ENCODE data around the gene KCTD6.
"Not testable (repeated sequence)": the region's sequence is repeated elsewhere in the genome, so short reads cannot be mapped to it uniquely, and the experiment has no call there.

KCTD6 gene

GRCh38 chr3:58527440-58527839 lies 35.5 kb downstream of the KCTD6 start:
- DNase-seq, result not testable (repeated sequence)

- no peak for DNase-seq
These were observed 36.7 kb downstream of the KCTD6 start for GRCh38 chr3:58528629-58529028.

GRCh38 chr3:58529516-58530353 lies 37.8 kb downstream of the KCTD6 start:
- DNase-seq, result no peak

- DNase-seq, result no peak
These were observed 38.5 kb downstream of the KCTD6 start for GRCh38 chr3:58530354-58530865.

- no peak for DNase-seq
These were observed 39.7 kb downstream of the KCTD6 start for GRCh38 chr3:58531555-58531954.

- DNase-seq, result no peak
These were observed 40.1 kb downstream of the KCTD6 start for GRCh38 chr3:58531956-58532355.

- DNase-seq, result peak; percentile 75 to 81
These were observed 40.9 kb downstream of the KCTD6 start for GRCh38 chr3:58532794-58533220.

- no peak for DNase-seq
These were observed 42.9 kb downstream of the KCTD6 start for GRCh38 chr3:58534592-58535494.

- DNase-seq, result no peak
These were observed 43.9 kb downstream of the KCTD6 start for GRCh38 chr3:58535531-58536500.

- no peak for DNase-seq
These were observed 44.9 kb downstream of the KCTD6 start, which contains the start of gene ACOX2 for GRCh38 chr3:58536501-58537411. TSS of gene ACOX2 (minus strand) at chr3:58537190. CDS start at chr3:58535106, 2,084 bp downstream.

- DNase-seq, result no peak
These were observed 45.8 kb downstream of the KCTD6 start for GRCh38 chr3:58537412-58538301.

GRCh38 chr3:58539626-58540025 lies 47.7 kb downstream of the KCTD6 start:
- no peak for DNase-seq

- no peak for DNase-seq
These were observed 48.4 kb downstream of the KCTD6 start for GRCh38 chr3:58540176-58540858.

- DNase-seq, result no peak
These were observed 52.6 kb downstream of the KCTD6 start for GRCh38 chr3:58544541-58544940.

- DNase-seq, result no peak
These were observed 59.8 kb downstream of the KCTD6 start for GRCh38 chr3:58551636-58552180.
